Measurements from ENCODE around the gene SURF4.

DNA sequence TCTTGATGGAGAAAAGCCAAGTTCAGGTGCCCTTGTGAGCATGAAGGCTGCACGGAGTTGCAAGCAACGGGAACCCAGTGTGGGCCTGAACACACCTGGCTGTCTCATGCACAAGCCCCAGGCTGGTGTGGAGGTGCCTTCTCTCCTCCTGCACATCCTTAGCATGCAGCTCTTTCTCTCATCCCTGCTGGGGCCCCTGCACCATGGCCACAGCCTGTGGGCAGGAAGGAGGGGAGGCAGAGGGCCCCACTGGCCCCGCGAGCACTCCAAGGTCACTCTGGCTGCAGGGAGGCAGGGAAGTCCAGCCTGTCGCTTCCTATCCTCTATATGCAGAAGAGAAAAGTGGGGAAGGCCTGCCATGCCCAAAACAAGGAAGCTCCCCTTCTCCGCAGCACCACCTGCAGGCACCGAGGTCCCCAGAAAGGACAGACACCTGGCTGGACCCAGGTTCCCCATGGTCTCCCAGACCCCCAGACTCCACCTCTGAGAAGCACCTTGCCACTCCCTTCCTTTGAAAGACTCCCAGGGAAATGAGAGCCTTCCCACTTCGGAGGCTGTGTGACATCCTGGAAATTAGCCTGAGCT lies 18.9 kb upstream of the SURF4 start:
- TF ChIP-seq, protein P1, sequence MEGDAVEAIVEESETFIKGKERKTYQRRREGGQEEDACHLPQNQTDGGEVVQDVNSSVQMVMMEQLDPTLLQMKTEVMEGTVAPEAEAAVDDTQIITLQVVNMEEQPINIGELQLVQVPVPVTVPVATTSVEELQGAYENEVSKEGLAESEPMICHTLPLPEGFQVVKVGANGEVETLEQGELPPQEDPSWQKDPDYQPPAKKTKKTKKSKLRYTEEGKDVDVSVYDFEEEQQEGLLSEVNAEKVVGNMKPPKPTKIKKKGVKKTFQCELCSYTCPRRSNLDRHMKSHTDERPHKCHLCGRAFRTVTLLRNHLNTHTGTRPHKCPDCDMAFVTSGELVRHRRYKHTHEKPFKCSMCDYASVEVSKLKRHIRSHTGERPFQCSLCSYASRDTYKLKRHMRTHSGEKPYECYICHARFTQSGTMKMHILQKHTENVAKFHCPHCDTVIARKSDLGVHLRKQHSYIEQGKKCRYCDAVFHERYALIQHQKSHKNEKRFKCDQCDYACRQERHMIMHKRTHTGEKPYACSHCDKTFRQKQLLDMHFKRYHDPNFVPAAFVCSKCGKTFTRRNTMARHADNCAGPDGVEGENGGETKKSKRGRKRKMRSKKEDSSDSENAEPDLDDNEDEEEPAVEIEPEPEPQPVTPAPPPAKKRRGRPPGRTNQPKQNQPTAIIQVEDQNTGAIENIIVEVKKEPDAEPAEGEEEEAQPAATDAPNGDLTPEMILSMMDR (IDR thresholded peaks at IDR 0.05; ENCODE audit: borderline replicate concordance, extremely low read depth, low read length, poor library complexity, severe bottlenecking) = no peak
- no peak for TF ChIP-seq EZH2 (IDR thresholded peaks at IDR 0.05; ENCODE audit: borderline replicate concordance, low read depth, low read length, severe bottlenecking)
